ENCODE results near the gene SDSL.

Gene SDSL

DNA sequence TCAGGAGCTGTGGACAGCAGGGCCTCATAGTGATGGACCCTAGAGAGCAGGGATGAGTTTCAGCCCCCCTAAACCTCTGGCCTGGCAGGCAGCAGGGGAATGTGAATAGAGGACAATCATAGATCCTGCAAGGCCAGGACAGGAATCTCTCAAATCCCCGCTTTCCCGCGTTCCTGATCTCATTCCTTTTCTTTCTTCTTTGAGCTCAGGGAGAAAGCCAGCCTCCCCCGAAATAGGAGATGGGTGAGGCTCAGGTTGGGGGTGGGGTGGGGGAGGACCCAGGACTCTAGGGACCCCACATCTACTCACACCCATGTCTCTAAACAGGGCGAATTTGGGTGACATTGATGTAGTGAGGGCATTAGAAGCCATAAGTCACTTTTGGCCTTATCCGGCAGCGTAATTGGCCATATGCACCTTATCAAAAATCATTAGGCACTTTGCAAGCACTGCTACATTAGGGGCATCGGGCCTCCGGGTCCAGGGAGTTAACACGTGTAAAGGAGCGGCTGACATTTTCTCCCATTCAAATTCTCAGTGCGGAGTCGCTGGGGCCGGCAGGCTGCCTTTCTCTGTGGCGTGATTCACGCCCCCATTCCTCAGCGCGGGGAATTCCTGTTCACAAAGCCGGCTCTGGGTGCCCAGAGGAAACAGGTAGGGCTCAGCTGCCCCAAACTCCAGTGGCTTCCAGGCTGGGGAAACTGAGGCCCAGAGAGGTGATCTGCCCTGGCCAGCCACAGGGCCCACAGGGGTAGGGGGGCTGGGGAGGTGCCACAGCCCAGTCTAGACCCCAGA is 48.0 kb downstream of the SDSL start:
- no peak for DNase-seq

DNA sequence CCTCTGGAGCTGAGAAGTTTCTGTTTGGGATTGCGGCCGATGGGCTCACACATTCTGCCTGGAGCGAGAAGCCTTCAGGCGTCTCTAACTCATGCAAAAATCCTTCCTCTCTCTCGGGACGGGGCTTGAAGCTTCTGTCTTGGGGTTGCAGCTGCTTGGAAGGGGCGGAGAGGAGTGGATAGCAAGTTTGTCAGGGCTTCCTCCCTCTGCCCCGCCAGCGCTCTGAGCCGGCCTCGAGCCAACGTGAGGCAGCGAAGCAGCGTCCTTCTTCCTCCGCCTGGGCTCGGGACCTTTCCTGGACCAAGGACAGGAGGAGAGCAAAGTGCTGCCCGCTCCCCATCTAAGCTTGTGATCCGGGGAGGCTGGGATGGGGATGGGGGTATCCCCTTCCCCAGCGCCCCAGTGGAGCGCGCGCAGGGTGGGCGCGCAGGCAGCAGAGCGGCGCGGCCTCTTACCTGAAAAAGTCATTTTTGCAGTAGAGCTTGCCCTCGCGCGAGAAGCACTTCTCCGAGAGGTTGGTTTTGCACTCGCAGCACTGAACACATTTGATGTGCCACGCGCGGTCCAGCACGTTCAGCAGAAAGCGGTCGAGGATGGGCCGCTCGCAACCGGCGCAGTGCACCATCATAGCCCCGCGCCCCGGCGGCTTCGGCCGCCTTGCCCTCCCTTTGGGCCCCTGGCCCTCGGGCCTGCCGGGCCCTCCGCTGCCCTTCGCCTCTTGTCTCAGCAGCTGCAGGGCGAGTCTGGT is 48.9 kb downstream of the SDSL start:
- DNase-seq = no peak

DNA sequence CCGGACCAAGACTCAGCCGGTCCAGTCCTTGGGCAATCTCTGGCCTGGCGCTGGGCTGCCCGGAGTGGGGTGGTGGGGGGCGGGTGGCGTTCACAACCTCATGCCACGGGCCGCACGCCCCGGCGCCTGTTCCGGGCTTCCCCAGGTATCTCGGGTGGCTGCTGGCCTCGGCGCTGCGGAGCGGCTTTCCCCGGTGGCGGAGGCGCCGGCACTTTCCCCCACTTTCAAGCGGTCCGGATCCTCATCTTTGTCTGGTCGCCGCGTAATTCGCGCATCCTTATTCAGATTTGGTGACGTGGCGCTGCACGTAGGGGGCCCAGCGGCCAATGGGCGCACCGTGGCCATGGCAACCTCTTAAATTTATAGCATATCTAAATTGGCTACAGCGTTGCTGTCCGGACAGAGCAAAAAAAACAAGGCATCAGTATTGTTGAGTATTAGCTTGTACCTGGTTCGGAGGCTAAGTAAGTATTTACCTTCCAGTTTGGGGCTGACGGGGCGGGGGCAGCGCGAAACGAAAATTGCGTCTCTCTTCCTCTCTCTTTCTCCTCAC is 49.5 kb downstream of the SDSL start, which contains the start of gene LHX5:
LHX5 (minus strand) TSS at position 253 of the 553 bp plus-strand sequence. CDS start 373 bp downstream, outside the sequence.
- no peak for DNase-seq

DNA sequence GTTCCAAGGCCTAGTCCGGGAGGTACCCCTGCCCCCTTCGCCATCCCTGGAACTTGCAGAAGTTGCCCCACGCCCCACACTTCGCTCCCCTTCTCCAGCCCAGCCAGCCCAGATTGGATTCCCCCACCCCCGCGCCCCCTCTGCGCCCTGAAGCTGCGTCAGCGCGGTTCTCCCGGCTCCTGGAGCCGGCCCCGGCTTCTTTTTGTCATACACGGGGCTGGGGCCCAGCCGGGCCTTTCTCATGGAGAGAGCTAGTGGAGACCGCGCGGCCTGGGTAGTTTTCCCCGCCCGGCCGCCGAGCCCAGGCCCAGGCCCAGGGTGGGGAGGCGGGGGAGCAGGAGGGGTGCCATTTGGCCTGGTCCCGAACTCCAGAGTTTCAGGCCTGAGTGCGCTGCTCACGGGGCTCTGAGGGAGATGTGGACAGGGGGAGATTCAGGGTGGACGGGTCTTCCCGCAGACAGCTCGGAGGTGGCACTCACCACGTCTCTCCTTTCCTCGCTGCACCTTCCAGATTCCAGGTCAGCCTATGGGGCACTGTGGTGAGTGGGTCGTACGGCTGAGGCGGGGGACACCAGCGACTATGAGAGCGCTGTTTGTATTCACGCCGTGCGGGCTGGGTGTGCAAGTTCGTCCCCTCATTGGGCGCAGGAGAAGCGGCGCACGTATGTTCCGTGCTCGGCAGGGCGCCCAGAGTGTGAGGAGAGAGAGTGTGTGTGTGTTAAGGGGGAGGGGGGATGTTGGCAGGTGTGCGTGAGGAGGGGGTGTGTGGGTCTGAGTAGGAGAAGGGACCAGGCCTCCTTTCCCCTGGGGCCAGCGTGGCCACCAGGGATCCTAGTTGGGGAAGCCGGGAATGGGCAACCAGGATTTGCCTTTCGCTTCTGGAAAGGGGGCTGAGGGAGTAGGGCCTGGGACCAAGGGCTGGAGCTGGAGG is 50.3 kb downstream of the SDSL start:
- DNase-seq = no peak

DNA sequence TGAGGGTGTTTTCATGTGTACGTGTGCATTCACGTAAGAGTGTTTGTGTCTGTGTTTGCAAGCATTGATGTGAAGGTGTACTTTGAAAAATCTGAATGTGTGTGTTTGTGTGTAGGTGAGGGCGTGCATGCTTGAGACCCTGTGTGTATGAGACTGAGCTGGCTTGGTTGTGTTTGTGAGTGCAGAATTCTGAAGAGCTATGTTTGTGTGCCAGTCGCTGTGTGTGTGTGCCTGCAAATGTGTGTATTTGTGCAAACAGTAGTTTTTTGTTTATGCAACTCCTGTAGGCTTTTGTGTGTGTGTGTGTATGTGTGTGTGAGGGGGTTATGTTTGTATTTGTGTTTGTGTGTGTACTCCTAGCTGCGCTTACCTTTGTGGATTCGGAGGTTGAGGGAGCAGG is 51.2 kb downstream of the SDSL start:
- no peak for DNase-seq

DNA sequence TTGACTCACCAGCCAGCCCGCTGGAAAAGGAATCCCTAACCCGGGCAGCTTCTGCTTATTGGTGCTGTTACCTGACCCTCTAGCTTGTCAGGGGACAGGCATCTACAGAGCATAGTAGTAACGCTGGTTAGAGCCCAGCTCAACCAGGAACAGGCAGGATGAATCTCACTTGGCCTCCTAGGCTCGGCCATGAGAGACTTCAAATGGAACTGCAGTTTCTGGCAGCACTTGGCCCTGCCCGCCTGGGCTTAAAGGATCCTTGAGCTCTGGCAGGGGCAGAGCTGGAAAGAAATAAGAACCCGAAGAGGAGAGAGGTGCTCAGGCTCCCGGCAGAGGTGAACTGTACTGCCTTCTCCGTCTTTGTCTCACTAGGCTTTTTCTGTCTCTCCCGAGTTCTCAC is 51.8 kb downstream of the SDSL start:
- DNase-seq = no peak

DNA sequence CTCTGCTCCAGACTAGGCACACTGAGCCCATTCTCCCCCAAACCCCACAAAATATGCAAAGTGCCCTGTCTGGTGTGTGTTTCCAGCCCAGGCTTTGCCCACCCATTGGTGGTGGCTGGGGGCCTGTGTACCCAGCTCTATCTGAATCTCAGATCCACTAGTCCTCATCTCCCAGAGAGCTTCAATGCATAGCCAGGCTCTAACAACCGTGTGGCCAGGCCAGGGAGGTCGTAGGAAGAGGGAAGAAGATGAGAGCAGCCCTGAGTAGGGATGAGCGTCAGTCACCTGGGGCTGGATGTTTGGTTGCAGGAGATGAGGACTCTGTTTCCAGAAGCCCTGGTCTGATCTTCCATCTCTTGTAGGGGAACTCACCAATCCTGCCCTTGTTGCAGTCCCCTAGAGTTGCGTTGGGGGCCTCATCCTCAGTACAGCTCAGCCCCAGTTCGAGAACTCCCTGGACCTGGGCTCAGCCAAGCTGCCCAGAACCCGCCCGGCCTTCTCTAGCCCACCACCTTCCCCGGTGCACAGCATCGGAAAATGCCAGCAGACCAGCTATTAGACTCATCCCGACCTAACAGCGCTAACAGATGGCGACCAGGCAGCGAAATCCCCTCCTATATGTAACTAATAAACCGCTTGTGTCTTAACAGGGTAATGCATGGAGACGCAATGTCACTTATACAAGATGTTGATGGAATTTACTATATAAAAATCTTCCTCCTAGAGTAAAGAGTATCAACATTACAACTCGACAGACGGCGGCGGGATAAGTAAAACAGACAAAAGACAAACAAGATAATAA is 52.7 kb downstream of the SDSL start:
- DNase-seq = no peak

DNA sequence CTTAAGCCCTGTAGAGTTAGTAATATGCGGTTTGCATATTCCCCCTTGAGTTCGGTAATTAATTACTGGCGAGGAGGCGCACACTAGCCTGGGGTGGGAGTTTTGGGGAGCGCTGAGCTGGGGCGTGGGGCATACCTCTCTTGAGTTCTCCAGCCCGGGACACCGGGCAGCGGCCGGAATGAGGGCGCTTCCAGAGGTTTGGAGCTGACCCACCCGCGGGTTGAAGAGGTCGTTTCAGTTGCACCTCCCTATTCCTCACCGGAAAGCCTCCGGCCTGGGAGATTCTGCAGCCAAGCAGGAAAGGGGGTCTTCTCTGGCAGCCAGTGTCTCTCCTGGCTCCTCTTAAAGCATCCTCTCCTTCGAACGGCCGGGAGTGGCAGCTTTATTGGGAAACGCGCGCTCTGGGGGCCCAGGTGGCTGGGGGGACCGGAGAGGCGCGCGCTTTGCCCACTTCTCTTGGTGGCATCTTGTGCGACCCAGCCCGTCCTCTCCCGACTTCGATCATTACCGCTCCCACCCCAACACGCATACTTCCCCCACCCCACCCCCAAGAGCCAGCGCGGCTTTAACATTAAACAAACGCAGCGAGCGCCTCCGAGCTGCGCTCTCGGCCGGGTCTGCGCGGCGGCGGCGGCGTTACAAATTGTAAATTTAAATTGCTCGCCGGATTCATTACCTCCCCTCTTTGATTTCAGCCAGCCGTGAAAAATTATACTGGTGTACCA is 53.4 kb downstream of the SDSL start:
- no peak for DNase-seq

DNA sequence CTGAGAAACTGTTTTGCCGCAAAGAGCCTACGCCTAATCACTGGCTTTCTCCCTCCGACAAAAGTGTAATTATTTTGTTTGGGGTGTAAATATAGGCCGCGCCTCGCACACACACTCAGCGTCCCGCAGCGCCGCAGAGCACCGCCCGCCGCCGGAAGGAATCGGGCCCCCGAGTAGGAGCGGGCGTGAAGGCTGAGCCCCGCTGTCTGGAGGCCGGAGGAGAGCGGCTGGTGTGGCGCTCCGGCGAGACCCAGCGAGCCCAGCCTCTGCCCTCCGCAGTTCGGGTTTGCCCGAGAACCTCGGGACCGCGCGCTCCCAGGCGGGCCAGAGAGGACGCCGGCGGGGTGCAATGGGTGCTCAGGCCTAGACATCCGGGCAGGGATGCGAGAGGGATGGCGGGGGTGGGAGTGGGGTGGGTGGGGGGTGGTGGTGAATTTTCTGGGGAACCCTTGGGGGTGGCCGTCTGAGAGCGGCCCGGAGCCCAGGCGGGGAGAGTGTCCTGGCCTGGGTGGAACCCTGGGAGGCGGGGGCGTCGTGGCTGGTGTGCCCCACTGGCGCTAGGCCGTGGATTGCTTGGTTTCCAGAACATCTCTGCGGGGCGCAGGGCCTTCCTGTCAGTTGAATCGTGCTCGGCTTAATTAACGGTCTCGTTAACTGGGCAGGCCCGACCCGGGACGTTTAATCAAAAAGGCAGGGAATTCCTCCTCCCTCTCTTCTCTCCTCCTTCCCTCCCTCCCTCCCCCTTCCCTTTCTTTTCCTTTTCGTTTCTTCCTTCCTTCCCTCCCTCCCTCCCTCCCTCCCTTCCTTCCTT is 54.2 kb downstream of the SDSL start:
- no peak for DNase-seq

DNA sequence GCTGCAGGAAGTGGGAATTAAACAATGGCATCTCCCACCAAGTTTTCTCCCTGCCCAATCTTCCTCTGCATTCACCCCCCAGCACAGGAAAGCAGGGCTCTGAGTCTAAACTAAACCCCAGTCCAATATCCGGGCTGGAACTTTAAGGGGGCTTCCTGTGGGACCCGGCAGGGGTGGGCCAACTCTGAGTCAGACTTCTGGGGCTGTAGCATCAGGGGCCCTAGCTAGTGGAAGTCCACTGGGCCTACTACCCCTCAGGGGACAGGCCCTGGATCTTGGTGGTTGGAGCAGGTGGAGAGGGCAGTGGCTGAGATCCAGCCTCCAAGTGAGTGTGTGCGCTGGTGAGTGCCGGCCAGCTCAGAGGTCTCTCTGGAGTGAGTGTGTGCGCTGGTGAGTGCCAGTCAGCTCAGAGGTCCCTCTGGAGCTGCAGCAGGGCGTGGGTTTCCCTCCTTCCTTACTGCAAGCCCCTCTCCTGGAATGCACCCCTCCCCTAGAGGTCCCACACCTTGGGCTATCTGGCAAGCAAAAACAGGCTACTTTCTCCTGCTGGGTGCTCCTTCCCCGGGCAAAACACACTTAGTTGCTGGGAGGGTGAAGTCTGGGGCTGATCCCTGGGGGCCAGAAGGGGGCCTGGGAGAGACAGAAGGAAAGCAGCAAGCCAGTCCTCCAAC is 55.1 kb downstream of the SDSL start:
- no peak for DNase-seq

DNA sequence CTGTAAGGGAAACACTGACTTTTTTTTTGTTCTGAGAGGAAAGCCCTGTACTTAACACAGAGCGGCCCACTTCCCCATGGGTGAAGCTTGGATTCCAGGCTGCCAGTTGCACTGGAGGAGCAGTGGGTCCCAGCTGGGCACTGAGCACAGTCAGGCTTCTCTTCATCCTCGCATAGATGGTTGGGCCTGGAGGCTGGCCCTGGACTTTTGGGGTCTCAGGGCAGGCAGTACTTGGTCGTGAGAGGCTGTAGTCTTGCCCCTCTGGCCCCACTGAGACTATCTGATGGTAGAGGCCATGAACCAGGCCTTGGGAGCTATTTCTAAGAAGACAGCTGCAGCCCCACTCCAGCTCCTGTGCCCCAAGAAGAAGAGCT is 55.6 kb downstream of the SDSL start:
- DNase-seq = no peak

DNA sequence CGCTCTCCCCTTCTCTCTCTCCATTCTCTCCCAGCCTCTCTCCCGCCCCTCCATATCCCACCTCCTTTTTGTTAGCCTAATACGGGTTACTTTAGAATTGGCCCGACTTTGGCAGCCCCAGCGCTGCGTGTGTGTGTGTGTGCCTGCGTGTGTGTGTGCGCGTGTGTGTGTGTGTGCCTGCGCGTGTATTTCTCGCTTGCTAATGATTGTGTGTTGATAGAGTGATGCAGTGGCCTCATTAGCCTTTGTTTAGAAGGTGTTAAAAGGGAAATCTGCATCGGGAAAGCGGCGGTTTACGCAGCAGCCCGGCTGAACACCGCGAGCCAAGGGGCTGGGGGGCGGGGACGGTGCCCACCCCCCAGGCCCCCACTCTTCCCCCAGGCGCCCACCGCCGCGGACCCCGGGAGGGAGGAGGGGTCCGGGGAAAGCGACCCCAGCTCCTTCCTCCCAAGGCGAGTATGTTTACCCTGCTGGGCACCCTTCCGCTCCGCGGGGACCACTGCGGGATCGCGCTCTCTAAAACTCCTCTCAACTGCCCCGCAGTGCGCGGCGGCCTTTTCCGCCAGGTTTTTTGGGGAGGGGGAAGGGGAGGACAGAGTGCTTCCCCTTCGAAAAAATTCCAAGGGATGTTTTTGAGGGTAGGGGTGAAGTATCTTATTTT is 56.3 kb downstream of the SDSL start:
- DNase-seq = no peak

DNA sequence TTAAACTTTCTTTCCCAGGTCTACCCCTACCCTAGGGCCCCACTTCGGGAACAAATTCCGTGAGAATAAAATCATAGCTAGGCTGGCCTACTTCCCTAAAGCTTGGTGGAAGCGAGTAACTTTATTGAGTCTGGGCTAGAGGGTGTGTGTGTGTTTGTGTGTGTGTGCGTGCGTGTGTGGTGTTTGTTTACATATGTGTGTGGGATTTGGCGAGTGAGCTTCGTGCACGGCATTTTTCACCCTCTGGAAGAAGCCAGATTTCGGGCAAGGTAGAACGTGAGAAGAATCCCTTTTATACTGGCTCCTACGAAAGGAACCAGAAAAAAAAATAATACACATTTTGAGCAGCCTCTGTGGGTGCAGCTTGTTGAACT is 57.0 kb downstream of the SDSL start:
- DNase-seq = no peak

DNA sequence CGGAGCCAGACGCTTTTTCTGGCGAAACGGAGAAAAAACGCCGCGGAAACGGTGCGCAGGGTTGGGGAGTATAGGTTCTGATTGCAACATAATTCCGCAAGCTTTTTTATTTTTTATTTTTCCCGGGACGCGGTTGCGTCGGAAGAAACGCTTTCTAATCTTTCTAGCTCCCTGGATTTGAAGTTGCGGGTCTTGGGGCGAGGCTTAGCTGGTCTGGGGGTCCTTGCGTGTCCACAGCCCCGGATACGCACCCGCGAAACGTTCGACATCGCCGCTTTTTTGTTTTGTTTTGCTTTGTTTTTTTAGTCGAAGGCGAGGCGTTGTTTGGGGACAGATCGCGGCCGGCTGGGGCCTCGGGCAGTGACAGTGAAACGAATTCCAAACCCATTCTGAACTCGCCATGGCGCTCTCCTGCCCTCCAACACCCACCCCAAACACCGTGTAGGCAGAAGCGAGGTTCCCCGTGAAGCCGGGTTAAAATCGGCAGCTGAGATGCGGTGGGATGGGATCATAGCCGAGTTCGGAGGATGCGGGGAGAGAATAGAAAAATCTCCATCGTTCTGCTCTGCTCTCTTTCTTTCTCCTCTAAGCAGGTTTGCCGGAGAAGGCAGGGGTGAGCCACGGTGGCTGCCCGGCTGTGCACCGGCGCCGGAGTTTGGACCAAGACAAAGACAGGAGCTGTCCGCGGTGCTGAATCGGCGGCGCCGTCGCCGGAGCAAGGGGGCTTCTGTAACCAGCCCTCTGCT is 57.6 kb downstream of the SDSL start:
- peak; percentile 34 for DNase-seq

DNA sequence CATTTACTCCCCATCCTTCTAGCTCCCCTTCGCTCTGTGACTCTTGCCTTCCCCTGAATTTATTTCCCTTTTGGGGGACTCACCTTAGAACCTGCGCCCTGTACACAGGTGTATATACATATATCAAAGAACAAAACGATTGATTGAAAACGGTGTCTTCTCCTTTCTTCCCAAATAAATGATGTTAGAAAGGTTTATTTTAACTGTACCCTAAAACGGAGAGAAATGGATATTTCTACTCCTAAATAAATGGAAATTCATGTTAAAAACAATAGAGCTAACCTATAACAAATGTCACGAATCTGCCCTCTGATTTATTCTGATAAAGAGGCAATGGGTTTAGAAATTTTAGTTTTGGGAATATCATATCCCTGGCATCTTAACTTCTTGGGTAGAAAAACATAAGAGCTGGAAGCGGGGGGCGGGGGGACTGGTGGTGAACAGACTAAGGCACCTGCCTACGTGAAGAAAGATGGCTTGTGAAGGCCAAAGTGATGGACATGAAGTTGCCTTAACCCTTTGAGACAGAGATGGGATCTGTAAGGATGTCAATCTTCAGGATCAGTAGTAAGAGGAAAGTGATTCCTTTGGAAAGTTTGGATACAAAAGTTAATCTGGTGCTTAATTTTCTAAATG is 58.3 kb downstream of the SDSL start:
- no peak for DNase-seq

DNA sequence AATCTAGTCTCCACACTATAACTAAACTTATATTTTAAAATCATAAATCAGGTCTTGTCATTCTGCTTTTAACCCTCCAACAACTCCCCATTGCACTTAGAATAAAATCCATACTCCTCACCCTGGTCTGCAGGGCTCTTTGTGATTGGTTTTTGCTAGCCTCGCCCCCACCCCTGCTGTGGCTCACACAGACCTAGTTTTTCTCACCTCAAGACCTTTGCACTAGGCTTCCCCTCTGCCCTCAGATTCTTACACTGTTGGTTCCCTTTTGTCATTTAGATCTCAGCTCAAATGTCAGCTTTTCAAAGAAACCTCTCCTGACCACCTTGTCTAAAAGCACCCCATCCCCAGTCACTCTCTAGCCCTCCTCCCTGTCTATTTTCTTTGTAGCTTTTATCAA is 60.2 kb downstream of the SDSL start:
- DNase-seq = no peak

DNA sequence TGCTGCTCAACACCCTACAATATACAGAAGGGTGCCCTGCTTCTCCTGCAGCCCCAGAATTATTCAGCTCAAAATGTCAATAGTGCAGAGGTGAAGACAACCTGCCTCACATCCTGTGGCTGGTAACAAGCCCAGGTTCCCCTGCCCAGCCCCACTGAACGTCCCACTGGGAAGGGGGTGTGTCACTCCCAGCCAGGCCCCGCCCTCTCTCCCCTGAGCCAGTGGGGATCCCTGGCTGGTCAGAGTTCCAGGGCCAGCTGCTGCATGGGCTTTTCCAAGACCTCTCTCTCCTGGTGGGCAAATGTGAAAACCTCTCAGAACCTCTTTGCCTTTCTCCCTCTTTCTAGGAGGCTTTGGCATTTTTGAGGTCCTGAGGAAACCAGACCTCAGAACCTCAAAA is 63.1 kb downstream of the SDSL start:
- DNase-seq = no peak

DNA sequence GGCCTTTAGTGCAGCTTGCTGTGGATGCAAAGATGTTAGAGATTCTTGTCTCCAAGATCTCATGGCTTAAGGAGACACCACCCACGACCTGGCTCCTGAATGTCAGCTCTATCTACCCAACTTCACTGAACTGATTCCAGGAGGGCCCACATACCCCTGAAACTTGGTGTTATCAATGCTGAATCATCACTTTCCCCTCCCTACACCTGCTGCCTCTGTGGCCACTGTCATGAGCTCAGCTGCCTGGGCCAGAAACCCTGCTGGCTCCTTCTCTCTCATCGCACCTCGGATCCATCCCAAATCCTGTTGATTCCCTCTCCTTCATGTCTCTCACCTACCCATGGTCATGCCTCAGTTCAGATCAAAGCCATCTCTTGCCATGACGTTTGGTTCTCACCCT is 64.5 kb downstream of the SDSL start:
- no peak for DNase-seq

Data from stimulated activated CD4-positive, alpha-beta T cell treated with anti-CD3 and anti-CD28 coated beads, Interleukin-12 subunit alpha, Interleukin-12 subunit beta, amount 100 ng/mL, for 4 hours (primary cell).